ENCODE results near the gene FMR1. TPM values are rescaled to one million over a fixed set of nuclear protein-coding genes. Genes with fewer than 3 reads are reported as not detected.
A peak's percentile ranks its signal among the peaks of the same experiment; 100 is the strongest.

The FMR1 gene
- total RNA-seq (2021; fragmentation: NEBNext Ultra II Directional; extraction: Animal tissue kit (Norgen Biotek cat#: 25700)), result 10 to 100 TPM; 17.7 to 21.7 (median 19.9) TPM
- long read RNA-seq, partial matches to known transcripts, result 0 of 4 reads
- long read RNA-seq, other reads (novel, unspliced or antisense), result 4 of 4 reads

DNA sequence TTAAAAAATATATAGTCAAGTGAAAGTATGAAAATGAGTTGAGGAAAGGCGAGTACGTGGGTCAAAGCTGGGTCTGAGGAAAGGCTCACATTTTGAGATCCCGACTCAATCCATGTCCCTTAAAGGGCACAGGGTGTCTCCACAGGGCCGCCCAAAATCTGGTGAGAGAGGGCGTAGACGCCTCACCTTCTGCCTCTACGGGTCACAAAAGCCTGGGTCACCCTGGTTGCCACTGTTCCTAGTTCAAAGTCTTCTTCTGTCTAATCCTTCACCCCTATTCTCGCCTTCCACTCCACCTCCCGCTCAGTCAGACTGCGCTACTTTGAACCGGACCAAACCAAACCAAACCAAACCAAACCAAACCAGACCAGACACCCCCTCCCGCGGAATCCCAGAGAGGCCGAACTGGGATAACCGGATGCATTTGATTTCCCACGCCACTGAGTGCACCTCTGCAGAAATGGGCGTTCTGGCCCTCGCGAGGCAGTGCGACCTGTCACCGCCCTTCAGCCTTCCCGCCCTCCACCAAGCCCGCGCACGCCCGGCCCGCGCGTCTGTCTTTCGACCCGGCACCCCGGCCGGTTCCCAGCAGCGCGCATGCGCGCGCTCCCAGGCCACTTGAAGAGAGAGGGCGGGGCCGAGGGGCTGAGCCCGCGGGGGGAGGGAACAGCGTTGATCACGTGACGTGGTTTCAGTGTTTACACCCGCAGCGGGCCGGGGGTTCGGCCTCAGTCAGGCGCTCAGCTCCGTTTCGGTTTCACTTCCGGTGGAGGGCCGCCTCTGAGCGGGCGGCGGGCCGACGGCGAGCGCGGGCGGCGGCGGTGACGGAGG, at the start of gene FMR1:
TSS of gene FMR1 (plus strand) at position 728 of the 831 bp plus-strand sequence. CDS start 261 bp downstream, outside the sequence.
- H3K4me3 Mint-ChIP-seq, result peak within 1 kb of the TSS; percentile 97
- peaks cover 30% of the 10 kb centered on the region for H3K4me1 Mint-ChIP-seq (ENCODE audit: low read depth)
- peak; percentile 80 for DNase-seq
- no peaks in the 10 kb centered on the region for H3K9me3 Mint-ChIP-seq
- H3K27me3 Mint-ChIP-seq (ENCODE audit: insufficient read depth), result peaks cover 2% of the 10 kb centered on the region
- no peaks in the 10 kb centered on the region for H3K36me3 Mint-ChIP-seq (ENCODE audit: low read depth)
- H3K27ac Mint-ChIP-seq, result peak within 1 kb of the TSS; percentile 93
- TF ChIP-seq, protein P1, sequence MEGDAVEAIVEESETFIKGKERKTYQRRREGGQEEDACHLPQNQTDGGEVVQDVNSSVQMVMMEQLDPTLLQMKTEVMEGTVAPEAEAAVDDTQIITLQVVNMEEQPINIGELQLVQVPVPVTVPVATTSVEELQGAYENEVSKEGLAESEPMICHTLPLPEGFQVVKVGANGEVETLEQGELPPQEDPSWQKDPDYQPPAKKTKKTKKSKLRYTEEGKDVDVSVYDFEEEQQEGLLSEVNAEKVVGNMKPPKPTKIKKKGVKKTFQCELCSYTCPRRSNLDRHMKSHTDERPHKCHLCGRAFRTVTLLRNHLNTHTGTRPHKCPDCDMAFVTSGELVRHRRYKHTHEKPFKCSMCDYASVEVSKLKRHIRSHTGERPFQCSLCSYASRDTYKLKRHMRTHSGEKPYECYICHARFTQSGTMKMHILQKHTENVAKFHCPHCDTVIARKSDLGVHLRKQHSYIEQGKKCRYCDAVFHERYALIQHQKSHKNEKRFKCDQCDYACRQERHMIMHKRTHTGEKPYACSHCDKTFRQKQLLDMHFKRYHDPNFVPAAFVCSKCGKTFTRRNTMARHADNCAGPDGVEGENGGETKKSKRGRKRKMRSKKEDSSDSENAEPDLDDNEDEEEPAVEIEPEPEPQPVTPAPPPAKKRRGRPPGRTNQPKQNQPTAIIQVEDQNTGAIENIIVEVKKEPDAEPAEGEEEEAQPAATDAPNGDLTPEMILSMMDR (IDR thresholded peaks at IDR 0.05), result no peak

DNA sequence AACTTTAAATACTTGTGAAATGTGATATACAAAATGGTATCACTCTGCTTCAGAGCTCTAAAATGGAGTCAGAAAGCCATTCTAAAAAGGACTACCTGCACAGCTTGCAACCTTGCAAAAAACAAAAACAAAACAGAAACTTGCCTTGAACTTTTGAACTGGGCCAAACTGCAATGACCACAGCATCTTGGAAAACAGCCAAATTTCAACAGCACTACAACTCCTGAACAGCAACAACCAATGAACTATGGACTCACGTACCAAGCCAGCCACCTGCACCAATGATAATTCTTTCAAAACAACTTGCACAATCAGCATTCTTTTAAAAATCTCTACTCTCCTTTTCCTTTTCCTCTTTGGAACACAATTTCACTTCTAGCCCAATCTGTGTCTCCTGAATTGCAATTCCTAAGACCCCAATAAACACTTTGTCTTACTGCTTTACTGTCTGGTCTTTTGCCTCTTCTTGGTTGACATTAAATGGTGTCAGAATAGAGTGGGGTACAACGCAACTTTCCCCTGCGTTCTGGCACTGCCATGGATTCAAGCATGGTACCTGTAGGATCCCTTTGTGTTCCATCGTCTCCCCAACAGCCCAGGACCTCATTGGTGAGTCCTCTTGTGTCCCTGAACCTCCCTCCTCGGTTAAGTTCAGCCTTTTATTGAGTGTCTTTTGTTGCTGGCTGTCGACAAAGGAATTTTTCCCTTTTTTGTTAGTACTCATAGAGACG, 35.7 kb upstream of the FMR1 start:
- DNase-seq, result no peak
- no peaks in the 10 kb centered on the region for H3K4me1 Mint-ChIP-seq (ENCODE audit: low read depth)
- H3K36me3 Mint-ChIP-seq (ENCODE audit: low read depth), result no peaks in the 10 kb centered on the region
- H3K9me3 Mint-ChIP-seq, result no peaks in the 10 kb centered on the region
- TF ChIP-seq, protein P1 (IDR thresholded peaks at IDR 0.05), result no peak
- H3K27me3 Mint-ChIP-seq (ENCODE audit: insufficient read depth), result no peaks in the 10 kb centered on the region; the same call in 1 of the 2 replicates
- no peak overlapping the region for H3K4me3 Mint-ChIP-seq
- no peak overlapping the region for H3K27ac Mint-ChIP-seq

DNA sequence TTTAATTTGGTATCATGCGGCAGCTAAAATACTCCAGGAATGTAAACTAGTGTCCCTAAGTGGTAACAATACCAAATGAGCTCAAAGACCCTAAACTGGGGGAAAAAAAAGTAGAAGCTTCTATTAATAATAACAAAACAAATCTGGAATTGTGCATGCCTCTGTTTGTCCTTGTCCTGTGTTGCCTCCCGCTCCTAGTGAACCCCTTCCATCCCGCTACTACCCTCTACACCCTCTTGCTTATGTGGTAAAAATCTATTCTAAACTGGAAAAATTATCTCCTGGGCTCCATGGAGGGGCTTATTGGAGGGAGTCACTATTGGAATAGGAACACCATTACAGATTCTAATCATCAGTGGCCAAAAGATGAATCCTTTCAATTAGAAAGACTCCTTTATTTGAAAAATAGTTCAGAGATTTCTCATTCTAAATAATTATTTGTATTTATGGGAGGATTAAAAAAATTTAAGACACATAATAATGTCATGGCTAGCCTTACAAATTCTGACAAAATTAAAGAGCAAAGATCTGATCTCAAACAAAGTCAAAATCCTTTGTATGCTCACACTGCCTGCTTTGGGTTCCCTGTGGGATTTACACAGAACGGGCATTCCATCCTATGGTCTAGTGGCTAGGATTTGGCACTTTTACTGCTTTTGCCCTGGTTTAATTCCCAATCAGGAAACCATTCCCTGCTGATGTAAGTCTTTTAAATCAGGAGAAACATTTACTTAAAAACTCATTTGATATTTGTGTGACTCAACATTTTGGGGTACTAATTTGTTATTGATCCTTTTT, 34.7 kb upstream of the FMR1 start:
- H3K27ac Mint-ChIP-seq, result no peak overlapping the region
- TF ChIP-seq, protein P1 (IDR thresholded peaks at IDR 0.05), result no peak
- H3K27me3 Mint-ChIP-seq (ENCODE audit: insufficient read depth), result no peaks in the 10 kb centered on the region; the same call in 1 of the 2 replicates
- H3K4me1 Mint-ChIP-seq (ENCODE audit: low read depth), result no peaks in the 10 kb centered on the region
- no peak for DNase-seq
- no peaks in the 10 kb centered on the region for H3K9me3 Mint-ChIP-seq
- no peak overlapping the region for H3K4me3 Mint-ChIP-seq
- H3K36me3 Mint-ChIP-seq (ENCODE audit: low read depth), result no peaks in the 10 kb centered on the region

DNA sequence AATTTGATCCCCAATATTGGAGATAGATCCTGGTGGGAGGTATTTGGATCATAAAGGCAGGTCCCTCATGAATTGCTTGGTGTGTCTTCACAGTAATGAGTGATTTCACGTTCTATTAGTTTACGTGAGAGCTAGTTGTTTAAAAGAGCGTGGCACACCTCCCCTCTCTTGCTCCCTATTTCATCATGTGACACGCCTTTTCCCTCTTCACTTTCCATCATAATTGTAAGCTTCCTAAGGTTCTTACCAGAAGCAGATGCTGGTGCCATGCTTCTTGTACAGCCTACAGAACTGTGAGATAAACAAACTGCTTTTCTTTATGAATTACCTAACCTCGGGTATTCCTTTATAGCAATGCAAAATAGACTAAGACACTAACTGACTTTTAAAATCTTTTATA, 34.0 kb upstream of the FMR1 start:
- no peaks in the 10 kb centered on the region; the same call in 1 of the 2 replicates for H3K27me3 Mint-ChIP-seq (ENCODE audit: insufficient read depth)

More for the DNA sequence above, 34.0 kb upstream of the FMR1 start:
- TF ChIP-seq, protein P1 (IDR thresholded peaks at IDR 0.05), result no peak
- DNase-seq, result no peak
- no peak overlapping the region for H3K4me3 Mint-ChIP-seq
- no peaks in the 10 kb centered on the region for H3K36me3 Mint-ChIP-seq (ENCODE audit: low read depth)
- H3K4me1 Mint-ChIP-seq (ENCODE audit: low read depth), result no peaks in the 10 kb centered on the region
- H3K27ac Mint-ChIP-seq, result no peak overlapping the region
- H3K9me3 Mint-ChIP-seq, result no peaks in the 10 kb centered on the region
